ENCODE data around the gene PSMB9. TPM values are rescaled to one million over a fixed set of nuclear protein-coding genes. Genes with fewer than 3 reads are reported as not detected.

The PSMB9 gene
- total RNA-seq, 1 donor from 2014 or later = 13.4 TPM

DNA sequence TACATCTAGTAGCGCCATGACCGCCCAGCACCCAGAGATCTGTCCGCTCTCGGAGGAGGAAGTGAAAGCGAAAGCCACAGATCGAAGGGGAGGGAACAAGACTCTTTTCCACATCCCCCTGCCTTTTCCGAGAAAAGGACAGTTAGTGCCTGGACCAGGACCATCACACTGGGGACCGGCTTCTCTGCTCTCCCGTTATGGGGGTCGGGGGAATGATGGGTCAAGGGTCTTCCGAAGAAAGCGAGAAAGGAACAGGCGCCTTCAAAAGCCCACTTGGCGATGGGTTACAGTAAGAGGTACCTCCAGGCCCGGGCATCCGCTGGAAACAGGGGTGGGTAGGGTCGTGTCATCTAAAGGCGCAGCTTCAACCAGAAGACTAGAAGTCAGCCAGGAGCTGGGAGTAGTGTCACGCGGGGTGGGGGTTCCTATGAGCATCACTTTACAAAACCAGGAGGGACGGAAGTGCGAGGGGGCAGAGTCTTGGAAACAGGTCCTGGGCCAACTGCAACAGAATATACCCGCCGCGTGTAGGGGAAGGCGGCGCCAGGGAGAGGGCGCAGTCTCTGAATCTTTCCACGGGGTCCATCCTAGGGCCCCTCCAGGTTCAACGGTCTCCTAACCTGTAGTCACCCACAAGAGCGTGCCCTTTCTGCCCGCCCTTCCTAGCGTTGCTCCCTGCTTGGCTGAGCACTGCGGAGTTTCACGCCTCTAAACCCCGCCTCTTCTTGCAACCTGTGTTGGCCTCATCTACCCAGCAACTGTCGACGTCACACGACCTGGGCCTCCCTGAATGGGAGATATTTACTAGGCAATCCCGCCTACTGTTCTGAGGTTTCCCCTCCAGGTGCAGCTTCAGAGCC is 9.8 kb upstream of the PSMB9 start, which contains the start of gene PSMB8:
TSS of gene PSMB8 (minus strand) at position 69 of the 860 bp plus-strand sequence. CDS start at position 18, 51 bp downstream.
- peak within 1 kb of the TSS; percentile 85 for H3K4me3 ChIP-seq
- intact Hi-C loops (cut with micrococcal nuclease) = no loop called here
- peaks cover 65% of the 10 kb centered on the region for H3K36me3 ChIP-seq
- H3K4me1 ChIP-seq = peaks cover 52% of the 10 kb centered on the region
- TF ChIP-seq, protein P1, sequence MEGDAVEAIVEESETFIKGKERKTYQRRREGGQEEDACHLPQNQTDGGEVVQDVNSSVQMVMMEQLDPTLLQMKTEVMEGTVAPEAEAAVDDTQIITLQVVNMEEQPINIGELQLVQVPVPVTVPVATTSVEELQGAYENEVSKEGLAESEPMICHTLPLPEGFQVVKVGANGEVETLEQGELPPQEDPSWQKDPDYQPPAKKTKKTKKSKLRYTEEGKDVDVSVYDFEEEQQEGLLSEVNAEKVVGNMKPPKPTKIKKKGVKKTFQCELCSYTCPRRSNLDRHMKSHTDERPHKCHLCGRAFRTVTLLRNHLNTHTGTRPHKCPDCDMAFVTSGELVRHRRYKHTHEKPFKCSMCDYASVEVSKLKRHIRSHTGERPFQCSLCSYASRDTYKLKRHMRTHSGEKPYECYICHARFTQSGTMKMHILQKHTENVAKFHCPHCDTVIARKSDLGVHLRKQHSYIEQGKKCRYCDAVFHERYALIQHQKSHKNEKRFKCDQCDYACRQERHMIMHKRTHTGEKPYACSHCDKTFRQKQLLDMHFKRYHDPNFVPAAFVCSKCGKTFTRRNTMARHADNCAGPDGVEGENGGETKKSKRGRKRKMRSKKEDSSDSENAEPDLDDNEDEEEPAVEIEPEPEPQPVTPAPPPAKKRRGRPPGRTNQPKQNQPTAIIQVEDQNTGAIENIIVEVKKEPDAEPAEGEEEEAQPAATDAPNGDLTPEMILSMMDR (IDR thresholded peaks at IDR 0.05; ENCODE audit: borderline replicate concordance) = peak; percentile 36
- H3K27ac ChIP-seq (replicated peaks) = peak within 1 kb of the TSS; percentile 97
- DNase-seq = peak; percentile 95
- no peaks in the 10 kb centered on the region for H3K27me3 ChIP-seq (ENCODE audit: low read depth)
- no peaks in the 10 kb centered on the region for H3K9me3 ChIP-seq (replicated peaks)

DNA sequence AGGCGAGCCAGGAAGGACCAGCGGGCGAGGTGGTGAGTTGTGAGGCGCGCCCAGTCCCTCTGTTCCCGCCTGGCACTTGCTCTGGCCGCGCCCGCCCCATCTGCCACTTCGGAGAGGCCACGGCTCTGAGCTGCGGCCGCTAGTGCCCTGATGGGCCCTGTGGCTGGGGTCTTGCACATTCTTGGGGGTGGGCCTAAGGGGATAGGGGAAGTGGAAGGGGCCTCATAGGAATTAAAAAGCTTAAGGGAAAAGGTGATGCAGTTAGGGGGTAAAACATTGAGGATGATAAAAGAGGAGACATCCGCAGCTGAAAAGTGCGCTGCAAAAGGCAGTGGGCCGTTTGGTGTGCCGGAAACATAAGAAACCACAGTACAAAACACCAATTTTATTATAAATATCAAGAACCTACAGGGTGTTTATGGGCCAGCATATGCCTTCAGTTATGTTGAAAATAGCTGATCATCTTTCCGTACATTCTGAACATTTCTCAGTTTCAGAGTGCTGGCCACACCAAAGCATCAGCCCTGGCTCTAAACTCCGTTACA is 9.1 kb upstream of the PSMB9 start:
- Histone ChIP-seq H3K27ac (replicated peaks) (peak overlapping the region; percentile 97), H3K27me3 (ENCODE audit: low read depth) (no peaks in the 10 kb centered on the region), H3K9me3 (replicated peaks) (no peaks in the 10 kb centered on the region), H3K4me3 (peak overlapping the region; percentile 85), H3K36me3 (peaks cover 71% of the 10 kb centered on the region), H3K4me1 (peaks cover 52% of the 10 kb centered on the region)
- DNase-seq = no peak
- intact Hi-C loops (cut with micrococcal nuclease) = no loop called here
- TF ChIP-seq, protein P1 (IDR thresholded peaks at IDR 0.05; ENCODE audit: borderline replicate concordance) = no peak

DNA sequence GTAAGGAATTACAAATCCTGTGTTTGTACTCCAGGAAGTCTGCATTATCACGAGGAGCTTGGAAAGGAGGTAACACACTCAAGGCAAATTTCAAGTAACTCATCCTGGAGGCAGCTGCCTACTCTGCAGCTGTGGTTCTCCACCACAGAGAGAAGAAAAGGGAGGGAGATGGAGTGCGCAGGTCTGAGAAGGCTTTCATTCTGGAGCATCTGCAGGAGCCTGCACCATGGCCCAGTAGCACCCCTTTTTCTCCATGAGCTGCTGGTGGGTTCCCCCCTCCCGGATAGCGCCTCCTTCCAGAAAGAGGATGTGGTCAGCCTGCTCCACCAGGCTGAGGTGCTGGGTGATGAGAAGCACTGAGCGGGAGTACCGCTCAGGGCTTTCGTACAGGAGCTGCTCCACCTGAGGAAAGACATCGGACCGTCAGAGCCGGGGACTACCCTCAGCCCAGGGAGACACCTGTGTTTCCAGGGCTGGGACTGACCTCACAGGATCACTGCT is 8.6 kb upstream of the PSMB9 start:
- Histone ChIP-seq H3K4me1 (peaks cover 57% of the 10 kb centered on the region), H3K27ac (replicated peaks) (peak overlapping the region; percentile 97), H3K9me3 (replicated peaks) (no peaks in the 10 kb centered on the region), H3K27me3 (ENCODE audit: low read depth) (no peaks in the 10 kb centered on the region), H3K4me3 (peak overlapping the region; percentile 85), H3K36me3 (peaks cover 72% of the 10 kb centered on the region)
- no peak for DNase-seq
- intact Hi-C loops (cut with micrococcal nuclease) = no loop called here
- TF ChIP-seq, protein P1 (IDR thresholded peaks at IDR 0.05; ENCODE audit: borderline replicate concordance) = no peak

DNA sequence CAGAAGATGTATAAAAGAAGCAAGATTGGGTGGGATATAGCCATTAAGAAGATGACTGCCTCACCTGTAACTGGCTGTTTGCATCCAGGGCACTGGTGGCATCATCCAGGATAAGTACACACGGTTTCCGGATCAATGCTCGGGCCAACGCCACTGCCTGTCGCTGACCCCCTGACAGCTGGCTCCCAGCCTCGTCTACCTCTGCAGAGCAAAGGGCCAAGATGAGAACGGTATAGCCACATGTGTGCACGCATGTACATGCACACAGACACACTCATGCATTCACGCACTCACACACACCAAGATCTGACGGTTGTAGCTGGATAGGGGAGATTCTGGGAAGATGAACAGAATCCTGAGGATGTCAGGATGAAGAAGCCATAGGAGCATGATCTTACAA is 7.0 kb upstream of the PSMB9 start:
- H3K4me1 ChIP-seq = peaks cover 68% of the 10 kb centered on the region

DNA sequence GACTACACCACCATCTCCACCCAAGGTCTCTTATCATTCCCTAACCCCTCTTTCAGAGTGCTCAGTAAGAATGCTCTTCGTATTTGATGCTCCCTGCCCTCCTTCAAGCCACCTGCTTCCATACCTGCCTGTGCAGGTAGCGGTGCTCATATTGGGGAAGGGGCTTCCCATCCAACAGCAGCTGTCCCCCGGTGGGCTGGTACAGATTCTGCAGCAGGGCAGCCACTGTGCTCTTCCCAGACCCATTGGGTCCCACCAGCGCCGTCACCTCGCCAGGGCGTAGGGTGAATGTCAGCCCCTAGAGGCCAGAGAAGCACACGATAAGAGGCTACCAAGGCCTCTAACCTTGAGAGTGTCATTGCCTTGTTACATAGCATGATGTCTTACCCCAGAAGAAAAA is 6.2 kb upstream of the PSMB9 start:
- TF ChIP-seq, protein P1 (IDR thresholded peaks at IDR 0.05; ENCODE audit: borderline replicate concordance) = no peak
- H3K4me3 ChIP-seq = no peak overlapping the region
- H3K9me3 ChIP-seq (replicated peaks) = no peaks in the 10 kb centered on the region
- intact Hi-C loops (cut with micrococcal nuclease) = no loop called here
- no peaks in the 10 kb centered on the region for H3K27me3 ChIP-seq (ENCODE audit: low read depth)
- no peak for DNase-seq
- no peak overlapping the region for H3K27ac ChIP-seq (replicated peaks)
- peaks cover 63% of the 10 kb centered on the region for H3K36me3 ChIP-seq
- H3K4me1 ChIP-seq = peaks cover 68% of the 10 kb centered on the region

More for the DNA sequence above, 7.0 kb upstream of the PSMB9 start:
- no peaks in the 10 kb centered on the region for H3K27me3 ChIP-seq (ENCODE audit: low read depth)
- DNase-seq = no peak
- H3K9me3 ChIP-seq (replicated peaks) = no peaks in the 10 kb centered on the region
- no peak overlapping the region for H3K27ac ChIP-seq (replicated peaks)
- H3K36me3 ChIP-seq = peaks cover 69% of the 10 kb centered on the region
- no peak overlapping the region for H3K4me3 ChIP-seq
- intact Hi-C loops (cut with micrococcal nuclease) = no loop called here
- TF ChIP-seq, protein P1 (IDR thresholded peaks at IDR 0.05; ENCODE audit: borderline replicate concordance) = no peak
